HG03066 (cell line): Measurements from ENCODE around the gene SCART1.

Source experiments
- ATAC-seq: cut with Tn5 transposase; IDR thresholded peaks from one replicate; pipeline ENCODE4 v1.9.1; 2021; ENCODE audit warnings: low read depth; ENCODE audit not compliant: unreplicated experiment

SCART1 gene

GRCh38 chr10:133454204-133454893 is 604 bp downstream of the SCART1 start:
- no peak for ATAC-seq

GRCh38 chr10:133455196-133455595 is 1.5 kb downstream of the SCART1 start:
- no peak for ATAC-seq

GRCh38 chr10:133455611-133456031 is 1.9 kb downstream of the SCART1 start:
- no peak for ATAC-seq

GRCh38 chr10:133456041-133456951 is 2.6 kb downstream of the SCART1 start:
- ATAC-seq, result no peak

GRCh38 chr10:133457100-133457841 is 3.5 kb downstream of the SCART1 start:
- ATAC-seq, result no peak

- no peak for ATAC-seq
Measured at GRCh38 chr10:133458021-133458709, 4.4 kb downstream of the SCART1 start.

GRCh38 chr10:133458710-133459453 is 5.1 kb downstream of the SCART1 start:
- ATAC-seq, result no peak

- ATAC-seq, result no peak
Measured at GRCh38 chr10:133459454-133460207, 5.9 kb downstream of the SCART1 start.

GRCh38 chr10:133460208-133460769 is 6.5 kb downstream of the SCART1 start:
- no peak for ATAC-seq

- no peak for ATAC-seq
Measured at GRCh38 chr10:133461027-133461426, 7.3 kb downstream of the SCART1 start.

GRCh38 chr10:133461841-133462240 is 8.1 kb downstream of the SCART1 start:
- no peak for ATAC-seq

- no peak for ATAC-seq
Measured at GRCh38 chr10:133462512-133463305, 9.0 kb downstream of the SCART1 start.

- ATAC-seq, result no peak
Measured at GRCh38 chr10:133464582-133465031, 10.9 kb downstream of the SCART1 start.

GRCh38 chr10:133465191-133465949 is 11.6 kb downstream of the SCART1 start:
- ATAC-seq, result no peak

- ATAC-seq, result no peak
Measured at GRCh38 chr10:133465950-133466474, 12.3 kb downstream of the SCART1 start.

GRCh38 chr10:133466683-133467275 is 13.0 kb downstream of the SCART1 start:
- ATAC-seq, result no peak
